GM19240 (cell line): Measurements from ENCODE around the gene RPS25.
"Not testable (repeated sequence)": the region's sequence is repeated elsewhere in the genome, so short reads cannot be mapped to it uniquely, and the experiment has no call there.

ENCODE experiments used
- DNase-seq: peaks from one replicate; pipeline ENCODE4 v3.0.0; 2011; ENCODE audit warnings: low spot score; ENCODE audit not compliant: insufficient read length

Gene RPS25

DNA sequence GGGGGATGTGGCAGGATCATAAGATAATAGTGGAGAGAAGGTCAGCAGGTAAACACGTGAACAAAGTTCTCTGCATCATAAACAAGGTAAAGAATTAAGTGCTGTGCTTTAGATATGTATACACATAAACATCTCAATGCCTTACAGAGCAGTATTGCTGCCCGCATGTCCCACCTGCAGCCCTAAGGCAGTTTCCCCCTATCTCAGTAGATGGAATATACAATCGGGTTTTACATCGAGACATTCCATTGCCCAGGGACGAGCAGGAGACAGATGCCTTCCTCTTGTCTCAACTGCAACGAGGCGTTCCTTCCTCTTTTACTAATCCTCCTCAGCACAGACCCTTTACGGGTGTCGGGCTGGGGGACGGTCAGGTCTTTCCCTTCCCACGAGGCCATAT is 21.3 kb upstream of the RPS25 start:
- not testable (repeated sequence) for DNase-seq

GRCh38 chr11:119038884-119039283 is 20.7 kb upstream of the RPS25 start:
- DNase-seq = no peak

- DNase-seq = no peak
These were observed 16.7 kb upstream of the RPS25 start for GRCh38 chr11:119034813-119035212.

GRCh38 chr11:119033421-119033820 is 15.3 kb upstream of the RPS25 start:
- DNase-seq = not testable (repeated sequence)

DNA sequence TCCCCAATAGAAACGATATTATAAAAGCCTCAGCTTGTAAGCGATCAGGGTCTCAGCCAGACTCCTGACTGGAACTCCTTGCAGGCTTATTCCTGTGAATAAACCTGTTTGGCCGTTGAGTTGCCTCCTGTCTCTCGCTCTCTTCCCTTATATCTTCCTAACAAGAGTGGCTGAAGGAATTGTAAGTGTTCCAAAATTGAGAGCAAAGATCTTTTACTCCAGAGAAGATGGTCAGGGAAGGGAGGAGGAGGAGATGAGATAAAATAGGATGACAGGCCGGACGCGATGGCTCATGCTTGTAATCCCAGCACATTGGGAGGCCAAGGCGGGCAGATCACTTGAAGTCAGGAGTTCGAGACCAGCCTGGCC is 13.8 kb upstream of the RPS25 start:
- no peak for DNase-seq

GRCh38 chr11:119030329-119031047 is 12.3 kb upstream of the RPS25 start, which contains the start of gene SLC37A4:
TSS of gene SLC37A4 (minus strand) at chr11:119030877.
- peak; percentile 91 for DNase-seq

DNA sequence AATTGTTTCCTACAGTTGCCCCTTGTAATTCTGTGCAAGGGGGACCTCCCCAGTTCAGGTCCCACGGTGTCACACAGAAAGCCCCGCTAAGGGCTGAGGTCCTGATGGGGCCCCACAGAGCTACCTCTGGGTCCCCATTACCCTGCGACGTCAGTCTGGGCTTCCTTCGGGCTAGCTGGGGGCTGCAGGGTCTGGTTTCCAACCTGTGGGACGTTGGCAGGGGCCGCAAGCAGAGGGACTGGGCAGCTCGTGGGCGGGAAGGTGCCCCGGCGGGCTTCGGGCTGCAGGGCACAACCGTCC is 11.8 kb upstream of the RPS25 start:
- DNase-seq = no peak

DNA sequence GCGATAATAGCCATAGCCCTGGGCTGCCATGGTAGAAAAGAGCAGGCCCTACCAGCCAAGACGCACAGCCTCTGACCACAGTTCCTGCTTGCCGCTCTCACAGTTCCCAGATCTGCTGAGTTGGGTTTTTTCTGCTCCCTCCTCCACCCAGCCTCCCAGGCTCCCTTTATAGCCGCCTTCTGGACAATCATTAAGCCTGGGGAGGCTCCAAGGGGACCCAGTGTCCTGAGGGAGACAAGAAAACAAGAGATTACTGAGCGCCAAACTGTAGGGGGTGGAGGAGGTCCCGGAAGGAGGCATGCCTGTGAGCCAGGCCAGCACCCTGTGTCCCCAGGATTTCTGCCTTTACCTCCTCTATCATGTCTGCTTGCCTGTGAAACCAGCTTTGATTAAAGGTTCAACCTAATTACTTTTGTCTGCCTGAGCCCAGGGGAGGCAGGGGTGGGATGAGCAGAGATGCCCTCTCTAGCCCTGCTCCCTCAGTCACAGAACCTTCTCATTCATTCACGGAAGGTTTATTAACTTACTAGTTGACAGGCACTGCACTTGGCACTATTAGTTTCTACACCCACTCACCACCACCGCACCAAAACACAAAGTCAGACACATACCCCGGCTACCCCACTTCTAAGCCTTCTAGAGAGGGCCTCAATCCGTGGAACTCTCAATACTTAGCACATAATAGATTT is 11.3 kb upstream of the RPS25 start:
- no peak for DNase-seq

- no peak for DNase-seq
These were observed 10.9 kb upstream of the RPS25 start for GRCh38 chr11:119029069-119029339.

- DNase-seq = no peak
These were observed 10.4 kb upstream of the RPS25 start for GRCh38 chr11:119028346-119029068.

- no peak for DNase-seq
These were observed 9.6 kb upstream of the RPS25 start for GRCh38 chr11:119027561-119028345.

- DNase-seq = no peak
These were observed 8.8 kb upstream of the RPS25 start for GRCh38 chr11:119026970-119027369.

GRCh38 chr11:119025978-119026766 is 8.0 kb upstream of the RPS25 start:
- DNase-seq = no peak

DNA sequence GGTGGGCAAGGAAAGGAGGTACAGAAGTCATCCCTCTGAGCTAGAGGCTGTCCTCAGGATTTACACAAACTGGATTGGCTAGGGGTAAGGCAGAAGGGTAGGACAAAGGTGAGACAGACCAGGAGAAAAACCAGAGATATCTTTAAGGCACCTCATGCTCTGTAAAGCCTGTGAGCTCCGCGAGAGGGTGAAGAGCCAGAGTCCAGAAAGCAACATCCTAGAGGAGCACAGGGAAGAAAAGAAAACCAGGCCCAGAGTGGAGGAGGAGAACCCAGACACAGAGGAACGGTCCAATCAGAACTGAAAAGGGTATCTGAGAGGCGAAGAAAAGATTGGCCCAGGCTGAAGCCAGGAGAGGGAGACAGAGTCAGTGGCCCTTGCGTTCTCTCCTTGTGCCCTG is 7.4 kb upstream of the RPS25 start:
- no peak for DNase-seq

- DNase-seq = no peak
These were observed 6.9 kb upstream of the RPS25 start for GRCh38 chr11:119025099-119025473.

GRCh38 chr11:119024430-119025098 is 6.4 kb upstream of the RPS25 start:
- no peak for DNase-seq

DNA sequence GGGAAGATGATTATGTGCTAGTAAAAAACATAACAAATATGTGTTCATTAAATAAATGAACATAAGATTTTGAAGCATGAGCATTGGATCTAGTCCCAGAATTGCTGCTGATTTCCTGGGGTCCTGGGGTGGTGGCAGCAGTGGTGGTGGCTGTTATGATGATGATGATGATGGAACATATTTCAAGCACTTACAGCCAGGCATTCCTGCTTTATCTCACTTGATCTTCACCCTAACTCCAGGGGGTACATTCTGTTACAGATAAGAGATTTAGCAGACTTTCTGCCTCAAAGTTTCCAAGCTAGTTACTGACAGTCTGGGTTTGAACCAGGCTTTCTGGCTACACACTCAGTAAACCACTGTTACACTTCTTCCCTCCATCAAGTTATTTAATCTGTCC is 5.6 kb upstream of the RPS25 start:
- no peak for DNase-seq

DNA sequence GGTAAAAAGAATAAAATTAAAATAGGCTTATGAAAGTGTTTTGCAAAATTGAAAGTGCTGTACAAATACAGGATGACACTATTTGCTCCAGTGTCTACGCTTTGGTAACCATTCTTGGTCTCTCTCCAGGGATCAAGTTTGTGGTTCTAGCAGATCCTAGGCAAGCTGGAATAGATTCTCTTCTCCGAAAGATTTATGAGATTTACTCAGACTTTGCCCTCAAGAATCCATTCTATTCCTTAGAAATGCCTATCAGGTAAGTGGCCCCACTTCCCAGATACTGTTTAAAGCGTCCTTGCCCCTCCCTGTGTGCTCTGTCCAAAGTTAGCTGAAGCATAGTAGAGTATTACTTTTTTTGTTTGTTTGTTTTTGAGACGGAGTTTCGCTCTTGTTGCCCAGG is 3.5 kb upstream of the RPS25 start:
- DNase-seq = no peak

DNA sequence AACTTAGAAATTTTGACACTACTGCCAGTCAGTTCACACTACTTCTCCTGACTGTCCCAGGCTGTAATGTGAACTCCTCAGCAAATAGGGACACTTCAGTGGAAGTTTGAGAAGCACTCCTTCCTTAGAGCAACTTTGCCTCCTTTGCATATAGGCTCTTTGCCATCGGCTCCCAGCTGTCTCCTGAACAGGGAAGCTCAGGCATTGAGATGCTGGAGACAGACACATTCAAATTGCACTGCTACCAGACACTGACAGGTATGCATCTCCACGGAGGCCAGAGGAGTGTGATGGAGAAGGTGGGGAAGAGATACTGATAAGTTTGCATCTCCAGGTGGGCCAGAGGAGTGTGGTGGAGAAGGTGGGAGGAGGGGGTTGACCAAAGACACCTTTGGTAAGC is 1.9 kb upstream of the RPS25 start:
- no peak for DNase-seq

DNA sequence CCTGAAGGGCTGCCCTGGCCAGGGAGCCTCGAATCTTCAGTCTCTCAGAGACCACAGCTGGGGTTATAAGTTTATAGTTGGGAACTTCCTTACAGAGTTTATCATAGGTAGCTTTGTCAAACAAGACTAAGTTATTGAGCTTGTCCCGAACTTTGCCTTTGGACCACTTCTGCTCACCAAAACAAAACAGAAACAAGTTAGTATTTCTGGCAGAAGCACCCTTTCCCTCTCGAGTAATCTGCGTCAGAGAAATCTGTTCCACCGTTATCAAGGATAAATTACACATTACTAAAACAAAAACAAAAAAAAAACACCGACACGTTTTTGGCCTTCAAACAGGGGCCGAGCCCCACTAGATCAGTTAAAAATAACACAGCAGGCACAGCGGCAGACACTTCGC is 766 bp downstream of the RPS25 start:
- not testable (repeated sequence) for DNase-seq
